Neuron (in vitro differentiated cells): ENCODE results near the gene IFNAR1.
"Not testable (repeated sequence)": the region's sequence is repeated elsewhere in the genome, so short reads cannot be mapped to it uniquely, and the experiment has no call there.

Experiments
- H2AFZ ChIP-seq: one replicate; pipeline ENCODE4 v1.6.1; 2013; ENCODE audit warnings: low read depth, mild to moderate bottlenecking, inconsistent platforms, low read length, moderate library complexity
- H3K27me3 ChIP-seq: one replicate; pipeline ENCODE4 v1.6.1; 2013; ENCODE audit warnings: low read length; ENCODE audit not compliant: insufficient read depth
- H3K36me3 ChIP-seq: one replicate; pipeline ENCODE4 v1.6.1; 2013; ENCODE audit warnings: low read length; ENCODE audit not compliant: insufficient read depth
- H3K4me1 ChIP-seq: one replicate; pipeline ENCODE4 v1.6.1; 2013; ENCODE audit warnings: low read length; ENCODE audit not compliant: insufficient read depth
- H3K4me3 ChIP-seq: 2 replicates; pipeline ENCODE4 v1.5.1; 2013; ENCODE audit warnings: mild to moderate bottlenecking, low read length, moderate library complexity
- H3K9me3 ChIP-seq: one replicate; pipeline ENCODE4 v1.6.1; 2013; ENCODE audit warnings: low read length

The IFNAR1 gene

GRCh38 chr21:33363911-33364609, 39.3 kb downstream of the IFNAR1 start:
- not testable (repeated sequence) for H3K4me3 ChIP-seq, H2AFZ ChIP-seq, H3K36me3 ChIP-seq, H3K27me3 ChIP-seq, H3K4me1 ChIP-seq
- H3K9me3 ChIP-seq: peaks cover 14% of the 10 kb centered on the region

GRCh38 chr21:33364830-33365229, 40.1 kb downstream of the IFNAR1 start:
- Histone ChIP-seq H3K36me3 (no peaks in the 10 kb centered on the region), H2AFZ (no peak overlapping the region), H3K9me3 (peaks cover 18% of the 10 kb centered on the region), H3K4me3 (no peak overlapping the region), H3K4me1 (no peaks in the 10 kb centered on the region), H3K27me3 (no peaks in the 10 kb centered on the region)

- H2AFZ ChIP-seq: no peak overlapping the region
- no peak overlapping the region for H3K4me3 ChIP-seq
- peaks cover 18% of the 10 kb centered on the region for H3K9me3 ChIP-seq
- H3K27me3 ChIP-seq: no peaks in the 10 kb centered on the region
- H3K36me3 ChIP-seq: no peaks in the 10 kb centered on the region
- no peaks in the 10 kb centered on the region for H3K4me1 ChIP-seq
Observed at GRCh38 chr21:33367309-33367973, 42.7 kb downstream of the IFNAR1 start.

- H3K4me3 ChIP-seq: no peak overlapping the region
- peaks cover 18% of the 10 kb centered on the region for H3K9me3 ChIP-seq
- no peak overlapping the region for H2AFZ ChIP-seq
- H3K36me3 ChIP-seq: no peaks in the 10 kb centered on the region
- H3K4me1 ChIP-seq: no peaks in the 10 kb centered on the region
- H3K27me3 ChIP-seq: no peaks in the 10 kb centered on the region
Observed at GRCh38 chr21:33368124-33368523, 43.4 kb downstream of the IFNAR1 start.

- Histone ChIP-seq H3K4me1 (no peaks in the 10 kb centered on the region), H3K4me3 (no peak overlapping the region), H2AFZ (no peak overlapping the region), H3K36me3 (no peaks in the 10 kb centered on the region), H3K27me3 (no peaks in the 10 kb centered on the region), H3K9me3 (peaks cover 18% of the 10 kb centered on the region)
Observed at GRCh38 chr21:33368576-33368975, 43.8 kb downstream of the IFNAR1 start.

GRCh38 chr21:33369586-33369985, 44.8 kb downstream of the IFNAR1 start:
- H3K27me3 ChIP-seq: no peaks in the 10 kb centered on the region
- peaks cover 18% of the 10 kb centered on the region for H3K9me3 ChIP-seq
- H3K4me1 ChIP-seq: no peaks in the 10 kb centered on the region
- H3K4me3 ChIP-seq: no peak overlapping the region
- H3K36me3 ChIP-seq: no peaks in the 10 kb centered on the region
- no peak overlapping the region for H2AFZ ChIP-seq

- no peak overlapping the region for H2AFZ ChIP-seq
- H3K4me3 ChIP-seq: no peak overlapping the region
- no peaks in the 10 kb centered on the region for H3K4me1 ChIP-seq
- H3K27me3 ChIP-seq: no peaks in the 10 kb centered on the region
- peaks cover 18% of the 10 kb centered on the region for H3K9me3 ChIP-seq
- no peaks in the 10 kb centered on the region for H3K36me3 ChIP-seq
Observed at GRCh38 chr21:33370305-33370704, 45.5 kb downstream of the IFNAR1 start.

GRCh38 chr21:33371366-33371765, 46.6 kb downstream of the IFNAR1 start:
- no peak overlapping the region for H3K4me3 ChIP-seq
- no peaks in the 10 kb centered on the region for H3K27me3 ChIP-seq
- H3K9me3 ChIP-seq: peaks cover 16% of the 10 kb centered on the region
- H2AFZ ChIP-seq: no peak overlapping the region
- no peaks in the 10 kb centered on the region for H3K36me3 ChIP-seq
- H3K4me1 ChIP-seq: no peaks in the 10 kb centered on the region

- no peak overlapping the region for H2AFZ ChIP-seq
- no peaks in the 10 kb centered on the region for H3K36me3 ChIP-seq
- no peaks in the 10 kb centered on the region for H3K27me3 ChIP-seq
- H3K4me1 ChIP-seq: no peaks in the 10 kb centered on the region
- H3K4me3 ChIP-seq: no peak overlapping the region
- H3K9me3 ChIP-seq: peaks cover 12% of the 10 kb centered on the region
Observed at GRCh38 chr21:33372582-33372981, 47.8 kb downstream of the IFNAR1 start.

GRCh38 chr21:33373451-33373850, 48.7 kb downstream of the IFNAR1 start:
- H3K4me3 ChIP-seq: no peak overlapping the region
- no peaks in the 10 kb centered on the region for H3K27me3 ChIP-seq
- no peak overlapping the region for H2AFZ ChIP-seq
- H3K36me3 ChIP-seq: no peaks in the 10 kb centered on the region
- no peaks in the 10 kb centered on the region for H3K4me1 ChIP-seq
- H3K9me3 ChIP-seq: peaks cover 7% of the 10 kb centered on the region

- no peak overlapping the region for H3K4me3 ChIP-seq
- no peaks in the 10 kb centered on the region for H3K4me1 ChIP-seq
- no peak overlapping the region for H2AFZ ChIP-seq
- H3K9me3 ChIP-seq: peaks cover 4% of the 10 kb centered on the region
- H3K27me3 ChIP-seq: no peaks in the 10 kb centered on the region
- H3K36me3 ChIP-seq: no peaks in the 10 kb centered on the region
Observed at GRCh38 chr21:33374080-33374449, 49.3 kb downstream of the IFNAR1 start.

- no peaks in the 10 kb centered on the region for H3K27me3 ChIP-seq
- H3K9me3 ChIP-seq: peaks cover 2% of the 10 kb centered on the region
- H3K4me3 ChIP-seq: no peak overlapping the region
- H3K4me1 ChIP-seq: no peaks in the 10 kb centered on the region
- no peaks in the 10 kb centered on the region for H3K36me3 ChIP-seq
- no peak overlapping the region for H2AFZ ChIP-seq
Observed at GRCh38 chr21:33374450-33375096, 49.8 kb downstream of the IFNAR1 start.

GRCh38 chr21:33375101-33375644, 50.4 kb downstream of the IFNAR1 start:
- Histone ChIP-seq H3K9me3 (no peaks in the 10 kb centered on the region), H3K27me3 (no peaks in the 10 kb centered on the region), H3K4me3 (no peak overlapping the region), H3K36me3 (no peaks in the 10 kb centered on the region), H3K4me1 (no peaks in the 10 kb centered on the region), H2AFZ (no peak overlapping the region)
